ENCODE results near the gene IFT81. TPM values are rescaled to one million over a fixed set of nuclear protein-coding genes. Genes with fewer than 3 reads are reported as not detected.
A peak's percentile ranks its signal among the peaks of the same experiment; 100 is the strongest.

The IFT81 gene
- total RNA-seq, 2 donors from 2014 or later, result 7.5 to 12.0 TPM

DNA sequence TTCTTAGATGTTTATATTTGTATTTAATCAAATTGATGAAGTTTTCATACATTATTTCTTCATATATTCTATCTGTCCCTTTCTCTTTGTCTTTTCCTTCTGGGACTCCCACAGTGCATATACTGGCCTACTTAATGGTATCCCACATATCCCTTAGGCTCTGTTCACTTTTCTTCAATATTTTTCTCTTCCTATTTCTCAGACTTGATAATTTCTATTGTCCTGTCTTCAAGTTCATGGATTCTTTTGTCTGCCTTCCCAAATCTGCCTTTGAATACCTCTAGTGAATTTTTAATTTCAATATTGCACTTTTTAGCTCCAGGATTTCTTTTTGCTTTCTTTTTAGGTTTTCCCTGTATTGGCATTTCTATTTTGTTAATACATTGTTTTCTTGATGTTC lies 33.4 kb downstream of the IFT81 start:
- Histone ChIP-seq H3K36me3 (peaks cover 34% of the 10 kb centered on the region), H3K4me3 (no peak overlapping the region), H3K9me3 (peaks cover 0 to 25% of the 10 kb centered on the region in 2 donors), H3K27ac (no peak overlapping the region), H3K4me1 (no peaks in the 10 kb centered on the region), H3K27me3 (no peaks in the 10 kb centered on the region)
- no peak for TF ChIP-seq CTCF (IDR thresholded peaks at IDR 0.05)
- DNase-seq (ENCODE audit: low spot score), result no peak

GRCh38 chr12:110159671-110160245 lies 35.6 kb downstream of the IFT81 start:
- peaks cover 0 to 25% of the 10 kb centered on the region in 2 donors for H3K9me3 ChIP-seq
- no peaks in the 10 kb centered on the region for H3K4me1 ChIP-seq
- TF ChIP-seq CTCF (IDR thresholded peaks at IDR 0.05), result no peak
- no peak overlapping the region for H3K27ac ChIP-seq
- peaks cover 45% of the 10 kb centered on the region for H3K36me3 ChIP-seq
- H3K4me3 ChIP-seq, result no peak overlapping the region
- no peaks in the 10 kb centered on the region for H3K27me3 ChIP-seq
- DNase-seq (ENCODE audit: low spot score), result no peak

- Histone ChIP-seq H3K27me3 (no peaks in the 10 kb centered on the region), H3K36me3 (peaks cover 11% of the 10 kb centered on the region), H3K4me1 (peaks cover 0 to 5% of the 10 kb centered on the region in 2 donors), H3K9me3 (no peaks in the 10 kb centered on the region), H3K4me3 (no peak overlapping the region), H3K27ac (no peak overlapping the region)
- no peak for DNase-seq (ENCODE audit: low spot score)
- TF ChIP-seq CTCF (IDR thresholded peaks at IDR 0.05), result no peak
Measured at GRCh38 chr12:110165540-110166159, 41.5 kb downstream of the IFT81 start.

DNA sequence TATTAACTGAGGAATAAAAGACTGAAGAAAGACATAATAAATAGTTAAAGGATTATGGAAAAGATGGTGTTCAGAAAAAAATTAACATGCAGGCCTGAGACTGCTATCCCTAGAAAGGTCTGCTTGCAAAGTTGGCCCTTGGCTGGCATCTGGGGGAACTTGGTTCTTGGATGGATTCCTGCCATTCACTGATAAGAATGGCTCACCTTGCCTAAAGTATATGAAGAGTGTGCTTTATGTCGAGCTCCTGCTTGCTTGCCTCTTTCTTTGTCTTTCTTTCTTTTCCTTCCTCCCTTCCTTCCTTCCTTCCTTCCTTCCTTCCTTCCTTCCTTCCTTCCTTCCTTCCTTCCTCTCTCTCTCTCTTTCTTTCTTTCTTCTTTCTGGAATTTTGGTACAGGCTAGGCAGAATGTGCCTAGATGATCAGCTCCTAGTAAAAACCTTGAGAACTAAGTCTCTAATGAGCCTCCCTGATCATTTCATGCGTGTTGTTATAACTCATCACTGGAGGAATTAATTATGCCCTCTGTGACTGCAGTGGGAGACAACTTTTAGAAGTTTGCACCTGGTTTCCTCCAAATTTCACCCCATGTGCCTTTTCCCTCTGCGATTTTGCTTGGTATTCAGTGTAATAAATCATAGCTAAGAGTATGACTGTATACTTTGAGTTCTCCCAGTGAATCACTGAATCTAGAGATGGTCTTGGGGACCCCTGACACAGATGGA lies 44.7 kb downstream of the IFT81 start:
- Histone ChIP-seq H3K4me1 (peaks cover 0 to 5% of the 10 kb centered on the region in 2 donors), H3K4me3 (no peak overlapping the region), H3K9me3 (no peaks in the 10 kb centered on the region), H3K36me3 (peaks cover 7% of the 10 kb centered on the region), H3K27ac (peak overlapping the region in 1 of 2 donors; percentile 75), H3K27me3 (no peaks in the 10 kb centered on the region)
- TF ChIP-seq CTCF (IDR thresholded peaks at IDR 0.05), result no peak
- DNase-seq (ENCODE audit: low spot score), result no peak

DNA sequence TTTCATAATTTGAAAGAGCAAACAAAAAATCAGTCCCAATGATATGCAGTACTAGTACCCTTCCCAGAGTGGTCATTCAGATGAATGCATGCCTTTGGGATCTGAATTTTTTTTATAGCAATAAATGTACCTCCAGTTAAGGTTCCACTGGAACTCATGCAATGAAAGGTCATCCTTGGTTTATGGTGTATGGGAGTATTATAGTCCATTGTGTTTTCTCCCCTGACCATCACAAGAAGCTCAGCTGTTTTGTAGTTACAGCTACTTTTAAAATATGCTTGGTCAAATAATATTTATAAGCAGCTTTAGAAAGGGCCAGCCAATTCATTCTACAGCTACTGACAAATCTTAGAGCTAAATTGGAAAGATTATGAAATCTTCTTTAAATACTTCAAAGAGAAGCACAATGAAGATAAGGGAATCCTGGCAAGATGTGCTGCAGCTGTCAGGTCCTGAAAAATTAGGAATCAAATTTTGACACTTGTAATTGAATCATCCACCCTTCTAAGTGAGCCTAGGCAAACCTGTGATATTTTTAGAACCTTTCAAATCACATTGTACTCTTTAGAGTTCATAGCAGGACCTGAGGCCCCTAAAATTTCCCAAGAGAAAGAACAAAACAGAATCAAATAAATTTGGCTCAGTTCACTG lies 46.5 kb downstream of the IFT81 start:
- H3K4me3 ChIP-seq, result no peak overlapping the region
- TF ChIP-seq CTCF (IDR thresholded peaks at IDR 0.05), result no peak
- no peaks in the 10 kb centered on the region for H3K27me3 ChIP-seq
- no peaks in the 10 kb centered on the region for H3K36me3 ChIP-seq
- peak overlapping the region; percentile 67 to 75 for H3K27ac ChIP-seq
- no peak for DNase-seq (ENCODE audit: low spot score)
- no peaks in the 10 kb centered on the region for H3K9me3 ChIP-seq
- peaks cover 0 to 12% of the 10 kb centered on the region in 2 donors for H3K4me1 ChIP-seq

Data from right atrium auricular region (tissue), 2 donors.